WTC11 (cell line): Measurements from ENCODE around the gene SLC2A9. TPM values are rescaled to one million over a fixed set of nuclear protein-coding genes. Genes with fewer than 3 reads are reported as not detected.

Experiments used
- ATAC-seq: fragments of 200-7000 bp; cut with Tn5 transposase; 2 replicates; pipeline ENCODE4 v1.10.0; 2021; ENCODE audit warnings: mild to moderate bottlenecking, moderate library complexity
- CTCF ChIA-PET: fragments of 300-600 bp; sonication (Branson Sonifier 250); formaldehyde crosslinking; loops from one replicate; lab custom pipeline; 2021; ENCODE audit warnings: antibody characterized with exemption; lab: Charles Lee
- POLR2A ChIA-PET: fragments of 350-600 bp; sonication (Branson Sonifier 250); formaldehyde crosslinking; loops from one replicate; lab custom pipeline; 2021; ENCODE audit warnings: antibody characterized with exemption; lab: Charles Lee
- DNase-seq: peaks from one replicate; pipeline ENCODE4 v3.0.0; 2021; ENCODE audit warnings: low spot score
- H3K27ac Mint-ChIP-seq: 2 replicates; pipeline ENCODE4 v1.8.0; 2021; ENCODE audit warnings: mixed read lengths
- H3K27me3 Mint-ChIP-seq: 2 replicates; pipeline ENCODE4 v1.8.0; 2021; ENCODE audit warnings: low read depth, mild to moderate bottlenecking, moderate library complexity, mixed read lengths
- H3K36me3 Mint-ChIP-seq: 2 replicates; pipeline ENCODE4 v1.8.0; 2021; ENCODE audit warnings: mixed read lengths
- H3K4me1 Mint-ChIP-seq: 2 replicates; pipeline ENCODE4 v1.8.0; 2022; ENCODE audit warnings: mixed read lengths
- H3K4me3 Mint-ChIP-seq: 2 replicates; pipeline ENCODE4 v1.8.0; 2021; ENCODE audit warnings: mild to moderate bottlenecking, moderate library complexity, mixed read lengths
- H3K9me3 Mint-ChIP-seq: 2 replicates; pipeline ENCODE4 v1.8.0; 2021; ENCODE audit warnings: mixed read lengths
- ATF3 ChIP-seq: sonication (generic); formaldehyde crosslinking; conservative IDR thresholded peaks from 2 replicates; pipeline ENCODE4 v1.8.1; 2022; ENCODE audit warnings: mild to moderate bottlenecking, missing genetic modification reagents
- ATF6 ChIP-seq: sonication (generic); formaldehyde crosslinking; IDR thresholded peaks from 2 replicates; pipeline ENCODE4 v1.8.1; 2023; ENCODE audit warnings: mild to moderate bottlenecking, missing genetic modification reagents
- CBFB ChIP-seq: sonication (generic); formaldehyde crosslinking; IDR thresholded peaks from 2 replicates; pipeline ENCODE4 v1.8.1; 2022; ENCODE audit warnings: mild to moderate bottlenecking, low read depth, missing genetic modification reagents
- CTCF ChIP-seq: fragments of 200-600 bp; IDR thresholded peaks from 2 replicates; pipeline ENCODE4 v1.8.0; 2022; ENCODE audit warnings: antibody characterized with exemption
- EMX1 ChIP-seq: fragments of 250-450 bp; sonication (Bioruptor Pico); IDR thresholded peaks from 2 replicates; pipeline ENCODE4 v1.8.0; 2021; ENCODE audit warnings: mild to moderate bottlenecking
- GABPB1 ChIP-seq: sonication (generic); formaldehyde crosslinking; IDR thresholded peaks from 2 replicates; pipeline ENCODE4 v1.8.1; 2023; ENCODE audit warnings: mild to moderate bottlenecking, missing genetic modification reagents
- IRF2 ChIP-seq: sonication (generic); formaldehyde crosslinking; IDR thresholded peaks from 2 replicates; pipeline ENCODE4 v1.8.0; 2022; ENCODE audit warnings: low read depth, missing genetic modification reagents, borderline replicate concordance
- MYBL2 ChIP-seq: sonication (generic); formaldehyde crosslinking; IDR thresholded peaks from 2 replicates; pipeline ENCODE4 v1.8.1; 2023; ENCODE audit warnings: mild to moderate bottlenecking, moderate library complexity, missing genetic modification reagents
- PRDM15 ChIP-seq: sonication (generic); formaldehyde crosslinking; IDR thresholded peaks from 2 replicates; pipeline ENCODE4 v1.8.0; 2022; ENCODE audit warnings: missing genetic modification reagents
- RELA ChIP-seq: sonication (generic); formaldehyde crosslinking; IDR thresholded peaks from 2 replicates; pipeline ENCODE4 v1.8.1; 2022; ENCODE audit warnings: missing genetic modification reagents, mild to moderate bottlenecking, borderline replicate concordance
- SMAD4 ChIP-seq: sonication (generic); formaldehyde crosslinking; IDR thresholded peaks from 2 replicates; pipeline ENCODE4 v1.8.0; 2022; ENCODE audit warnings: mild to moderate bottlenecking, missing genetic modification reagents
- STAT6 ChIP-seq: sonication (generic); formaldehyde crosslinking; conservative IDR thresholded peaks from 2 replicates; pipeline ENCODE4 v1.8.1; 2023; ENCODE audit warnings: mild to moderate bottlenecking, low read depth, missing genetic modification reagents, moderate library complexity
- TCF7 ChIP-seq: sonication (generic); formaldehyde crosslinking; IDR thresholded peaks from 2 replicates; pipeline ENCODE4 v1.8.0; 2022; ENCODE audit warnings: mild to moderate bottlenecking, low read depth, missing genetic modification reagents, moderate library complexity
- TEAD1 ChIP-seq: sonication (generic); formaldehyde crosslinking; IDR thresholded peaks from 2 replicates; pipeline ENCODE4 v1.8.0; 2022; ENCODE audit warnings: mild to moderate bottlenecking, missing genetic modification reagents
- USF1 ChIP-seq: sonication (generic); formaldehyde crosslinking; IDR thresholded peaks from 2 replicates; pipeline ENCODE4 v1.8.0; 2022; ENCODE audit warnings: mild to moderate bottlenecking, missing genetic modification reagents
- ZNF138 ChIP-seq: sonication (generic); formaldehyde crosslinking; conservative IDR thresholded peaks from 2 replicates; pipeline ENCODE4 v1.8.1; 2022; ENCODE audit warnings: mild to moderate bottlenecking, moderate library complexity, missing genetic modification reagents
- ZNF263 ChIP-seq: sonication (generic); formaldehyde crosslinking; IDR thresholded peaks from 2 replicates; pipeline ENCODE4 v1.8.1; 2022; ENCODE audit warnings: low read depth, mild to moderate bottlenecking, moderate library complexity, missing genetic modification reagents
- ZNF425 ChIP-seq: fragments of 250-450 bp; sonication (Bioruptor Pico); conservative IDR thresholded peaks from 2 replicates; pipeline ENCODE4 v1.9.0; 2021; ENCODE audit warnings: mild to moderate bottlenecking
- total RNA-seq: library from RNA; stranded (reverse); gene quantifications from 3 replicates; pipeline ENCODE4 v1.2.3, GENCODE V29; 2021

SLC2A9 gene
- total RNA-seq, 1 experiment from 2014 or later, result not detected

GRCh38 chr4:9918484-9918883 lies 102.8 kb downstream of the SLC2A9 start (continued):
- TF ChIP-seq ATF6 (CRISPR knock-in tag), result no peak
- no peak for TF ChIP-seq ZNF425
- no peak for TF ChIP-seq ZNF263 (CRISPR knock-in tag)
- TF ChIP-seq CBFB (CRISPR knock-in tag), result no peak
- no peak for TF ChIP-seq IRF2 (CRISPR knock-in tag)
- no peak for TF ChIP-seq EMX1
- TF ChIP-seq STAT6, result no peak
- TF ChIP-seq TCF7 (CRISPR knock-in tag), result no peak
- no peak for TF ChIP-seq GABPB1 (CRISPR knock-in tag)
- TF ChIP-seq CTCF, result no peak

- CTCF ChIA-PET, result interaction anchor here (2.7 to 2.9 kb wide), 2 partner anchors 17 to 213 kb away, joined by 11 to 28 read pairs; no protein-coding TSS in a partner anchor
Observed at GRCh38 chr4:9916937-9917336, 104.4 kb downstream of the SLC2A9 start.

More at GRCh38 chr4:9916937-9917336, 104.4 kb downstream of the SLC2A9 start:
- Mint-ChIP-seq H3K36me3 (no peaks in the 10 kb centered on the region), H3K27ac (no peak overlapping the region), H3K27me3 (no peaks in the 10 kb centered on the region), H3K4me1 (peaks cover 19% of the 10 kb centered on the region), H3K9me3 (peaks cover 2% of the 10 kb centered on the region; the same call in 1 of the 2 replicates), H3K4me3 (no peak overlapping the region)
- POLR2A ChIA-PET, result no interaction called here
- ATAC-seq (no peak), DNase-seq (no peak)
- TF ChIP-seq CBFB (CRISPR knock-in tag) (no peak), SMAD4 (CRISPR knock-in tag) (no peak), ATF6 (CRISPR knock-in tag) (no peak), GABPB1 (CRISPR knock-in tag) (no peak), MYBL2 (CRISPR knock-in tag) (no peak), ATF3 (no peak), TEAD1 (no peak), USF1 (CRISPR knock-in tag) (no peak), RELA (no peak), PRDM15 (no peak), ZNF138 (CRISPR knock-in tag) (no peak)
